HEK293T (cell line): Measurements from ENCODE around the gene MEF2C.

Experiments used
- CTCF ChIA-PET: fragments of 350-600 bp; formaldehyde crosslinking; extraction: SDS; loops from one replicate; lab custom pipeline; 2021; ENCODE audit warnings: antibody characterized with exemption, inconsistent platforms; lab: Yijun Ruan, JAX
- POLR2A ChIA-PET: fragments of 350-600 bp; formaldehyde crosslinking; extraction: SDS; loops from one replicate; lab custom pipeline; 2020; ENCODE audit warnings: antibody characterized with exemption, inconsistent platforms; lab: Yijun Ruan, JAX
- DNase-seq: peaks from one replicate; pipeline ENCODE4 v3.0.0; 2012; ENCODE audit warnings: mixed read lengths; ENCODE audit errors: extremely low spot score
- ARNT ChIP-seq: fragments of 450-650 bp; IDR thresholded peaks from 2 replicates; pipeline ENCODE4 v1.6.1; 2017; ENCODE audit warnings: mild to moderate bottlenecking
- BHLHE40 ChIP-seq: fragments of 450-650 bp; IDR thresholded peaks from 2 replicates; pipeline ENCODE4 v1.6.1; 2016; ENCODE audit warnings: mild to moderate bottlenecking, moderate library complexity, borderline replicate concordance
- CTBP1 ChIP-seq: fragments of 450-650 bp; IDR thresholded peaks from 2 replicates; pipeline ENCODE4 v1.6.1; 2016; ENCODE audit warnings: borderline replicate concordance
- ELF4 ChIP-seq: fragments of 450-650 bp; IDR thresholded peaks from 2 replicates; pipeline ENCODE4 v1.6.1; 2017; ENCODE audit warnings: antibody characterized with exemption
- FOXA1 ChIP-seq: fragments of 450-650 bp; IDR thresholded peaks from 2 replicates; pipeline ENCODE4 v1.6.1; 2016; ENCODE audit warnings: mild to moderate bottlenecking
- FOXK2 ChIP-seq: fragments of 450-650 bp; IDR thresholded peaks from 2 replicates; pipeline ENCODE4 v1.6.1; 2016; ENCODE audit warnings: mild to moderate bottlenecking
- FOXM1 ChIP-seq: fragments of 450-650 bp; IDR thresholded peaks from 2 replicates; pipeline ENCODE4 v1.6.1; 2017; ENCODE audit warnings: mild to moderate bottlenecking, borderline replicate concordance
- HDGF ChIP-seq: fragments of 450-650 bp; IDR thresholded peaks from 2 replicates; pipeline ENCODE4 v1.6.1; 2017; ENCODE audit warnings: antibody characterized with exemption, borderline replicate concordance
- L3MBTL2 ChIP-seq: fragments of 450-650 bp; conservative IDR thresholded peaks from 2 replicates; pipeline ENCODE4 v1.6.1; 2016; ENCODE audit warnings: mild to moderate bottlenecking
- LEF1 ChIP-seq: fragments of 450-650 bp; IDR thresholded peaks from 2 replicates; pipeline ENCODE4 v1.6.1; 2017; ENCODE audit warnings: mild to moderate bottlenecking, borderline replicate concordance
- NFRKB ChIP-seq: fragments of 450-650 bp; IDR thresholded peaks from 2 replicates; pipeline ENCODE4 v1.6.1; 2016; ENCODE audit warnings: mild to moderate bottlenecking, moderate library complexity
- SP1 ChIP-seq: fragments of 450-650 bp; IDR thresholded peaks from 2 replicates; pipeline ENCODE4 v1.6.1; 2017
- SUZ12 ChIP-seq: fragments of 450-650 bp; IDR thresholded peaks from 2 replicates; pipeline ENCODE4 v1.6.1; 2016; ENCODE audit warnings: mild to moderate bottlenecking
- TARDBP ChIP-seq: fragments of 450-650 bp; IDR thresholded peaks from 2 replicates; pipeline ENCODE4 v1.6.1; 2016
- ZNF384 ChIP-seq: fragments of 450-650 bp; IDR thresholded peaks from 2 replicates; pipeline ENCODE4 v1.6.1; 2016
- TF ChIP-seq, protein P1 (sequence below): fragments of 450-650 bp; IDR thresholded peaks from 2 replicates; pipeline ENCODE4 v1.6.1; 2016

The MEF2C gene

GRCh38 chr5:88833371-88834130 is 49.4 kb downstream of the MEF2C start:
- POLR2A ChIA-PET: interaction anchor here (0.6 to 1.5 kb wide), 2 partner anchors 50 to 398 kb away, joined by 3 read pairs; no protein-coding TSS in a partner anchor
- no peak for TF ChIP-seq FOXM1
- TF ChIP-seq, protein P1, sequence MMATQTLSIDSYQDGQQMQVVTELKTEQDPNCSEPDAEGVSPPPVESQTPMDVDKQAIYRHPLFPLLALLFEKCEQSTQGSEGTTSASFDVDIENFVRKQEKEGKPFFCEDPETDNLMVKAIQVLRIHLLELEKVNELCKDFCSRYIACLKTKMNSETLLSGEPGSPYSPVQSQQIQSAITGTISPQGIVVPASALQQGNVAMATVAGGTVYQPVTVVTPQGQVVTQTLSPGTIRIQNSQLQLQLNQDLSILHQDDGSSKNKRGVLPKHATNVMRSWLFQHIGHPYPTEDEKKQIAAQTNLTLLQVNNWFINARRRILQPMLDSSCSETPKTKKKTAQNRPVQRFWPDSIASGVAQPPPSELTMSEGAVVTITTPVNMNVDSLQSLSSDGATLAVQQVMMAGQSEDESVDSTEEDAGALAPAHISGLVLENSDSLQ: peak; percentile 59
- TF ChIP-seq NFRKB: no peak
- no peak for TF ChIP-seq FOXK2
- CTCF ChIA-PET: interaction anchor here (0.6 to 0.9 kb wide), 3 partner anchors 10 to 49 kb away, joined by 3 to 5 read pairs (median 4); no protein-coding TSS in a partner anchor
- DNase-seq: no peak

DNA sequence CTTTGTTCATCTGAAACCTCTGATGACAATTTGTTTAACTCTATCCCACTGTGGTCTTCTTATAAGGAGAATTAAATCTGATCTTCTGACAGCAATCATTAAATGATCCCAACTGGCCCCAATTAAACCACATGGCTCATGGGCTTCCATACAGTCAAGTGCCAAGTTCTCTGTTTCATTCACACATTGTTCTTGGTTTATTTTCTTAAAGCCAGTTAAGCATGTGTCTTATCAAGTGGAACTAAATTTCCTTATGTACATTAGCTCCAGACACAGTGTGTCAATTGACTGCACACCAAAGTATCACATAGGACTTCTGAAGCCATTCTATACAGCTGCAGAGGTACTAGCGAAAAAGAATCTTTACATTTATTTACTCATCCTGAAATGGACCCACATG is 51.2 kb downstream of the MEF2C start:
- DNase-seq: no peak
- ChIA-PET POLR2A (interaction anchor here (1.5 kb wide), 1 partner anchor 52 kb away, joined by 3 read pairs; no protein-coding TSS in a partner anchor), CTCF (no interaction called here)
- TF ChIP-seq L3MBTL2 (no peak), NFRKB (no peak)

DNA sequence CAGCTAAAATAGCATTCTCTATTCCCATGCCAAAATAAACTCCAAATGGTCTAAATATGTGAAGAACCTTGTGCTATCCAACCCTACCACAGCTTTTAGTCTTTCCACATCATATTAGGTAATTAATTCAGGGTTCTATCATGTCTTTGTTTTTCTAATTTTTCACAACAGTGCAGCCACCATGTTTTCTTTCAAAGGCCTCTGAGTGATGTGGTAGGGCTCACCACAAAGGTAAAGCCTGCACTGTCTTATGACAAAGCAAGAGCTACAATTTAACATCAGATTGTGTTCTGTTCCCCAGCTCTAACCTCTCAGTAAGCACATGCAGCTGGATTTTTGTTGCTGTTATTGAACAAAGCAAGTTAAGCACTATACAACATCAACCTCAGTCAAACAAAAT is 52.4 kb downstream of the MEF2C start:
- TF ChIP-seq L3MBTL2: no peak
- no peak for TF ChIP-seq SUZ12
- no peak for TF ChIP-seq FOXM1
- TF ChIP-seq BHLHE40: no peak
- TF ChIP-seq TARDBP: no peak
- TF ChIP-seq CTBP1: no peak
- no peak for DNase-seq
- ChIA-PET CTCF (no interaction called here), POLR2A (no interaction called here)

GRCh38 chr5:88829775-88830174 is 53.2 kb downstream of the MEF2C start:
- TF ChIP-seq SUZ12 (no peak), TARDBP (no peak), CTBP1 (no peak), ZNF384 (no peak), BHLHE40 (no peak), HDGF (no peak), ELF4 (no peak), FOXK2 (no peak), ARNT (no peak), LEF1 (no peak), L3MBTL2 (no peak), FOXM1 (no peak), SP1 (no peak), FOXA1 (no peak), NFRKB (no peak)
- TF ChIP-seq, protein P1: no peak
- DNase-seq: no peak
- POLR2A ChIA-PET: interaction anchor here (1.1 kb wide), 1 partner anchor 154 kb away, joined by 4 read pairs; no protein-coding TSS in a partner anchor
- CTCF ChIA-PET: interaction anchor here (0.8 kb wide), 1 partner anchor 879 kb away, joined by 3 read pairs; no protein-coding TSS in a partner anchor

DNA sequence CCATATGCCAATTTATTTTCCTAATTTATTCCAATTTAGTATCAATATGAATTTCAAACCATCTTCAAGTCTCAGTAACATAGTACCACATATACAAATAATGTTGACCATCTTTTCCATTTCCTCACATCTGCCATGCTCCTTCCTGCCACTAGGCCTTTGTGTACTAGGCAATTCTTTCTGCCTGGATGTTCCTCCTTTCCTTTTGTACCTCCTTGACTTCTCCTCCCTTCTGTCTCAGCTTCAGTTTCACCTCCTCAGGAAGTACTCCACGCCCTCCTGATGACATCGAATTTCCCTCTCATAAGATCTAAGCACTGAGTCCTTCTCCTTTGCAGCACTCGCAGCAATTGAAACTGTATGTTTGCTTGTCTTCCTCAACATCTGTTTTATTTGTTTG is 53.9 kb downstream of the MEF2C start:
- POLR2A ChIA-PET: interaction anchor here (1.1 kb wide), 1 partner anchor 153 kb away, joined by 4 read pairs; no protein-coding TSS in a partner anchor
- TF ChIP-seq BHLHE40 (no peak), ZNF384 (no peak), FOXK2 (no peak), ELF4 (no peak), ARNT (no peak), FOXA1 (no peak), FOXM1 (no peak), L3MBTL2 (no peak), SUZ12 (no peak)
- TF ChIP-seq, protein P1: no peak
- CTCF ChIA-PET: interaction anchor here (0.7 to 1.0 kb wide), 3 partner anchors 8 to 1437 kb away, joined by 3 to 4 read pairs (median 3); no protein-coding TSS in a partner anchor
- DNase-seq: no peak

- DNase-seq: no peak
- ChIA-PET CTCF (interaction anchor here (0.6 kb wide), 1 partner anchor 458 kb away, joined by 4 read pairs; no protein-coding TSS in a partner anchor), POLR2A (interaction anchor here (0.7 kb wide), 1 partner anchor 10 kb away, joined by 3 read pairs; no protein-coding TSS in a partner anchor)
- TF ChIP-seq BHLHE40: no peak
- TF ChIP-seq SUZ12: no peak
- no peak for TF ChIP-seq CTBP1
These were observed 55.0 kb downstream of the MEF2C start for GRCh38 chr5:88827997-88828396.
